Jurkat, Clone E6-1 (cell line): ENCODE results near the gene ZFAND2B.

Experiments used
- DNase-seq: peaks from one replicate; pipeline ENCODE4 v3.0.0-alpha.2; 2011; ENCODE audit warnings: low read depth, low spot score
- H3K4me3 ChIP-seq: 2 replicates; pipeline ENCODE4 v1.5.1; 2011; ENCODE audit warnings: mild to moderate bottlenecking, low read length, control low read depth, moderate library complexity

ZFAND2B gene

DNA sequence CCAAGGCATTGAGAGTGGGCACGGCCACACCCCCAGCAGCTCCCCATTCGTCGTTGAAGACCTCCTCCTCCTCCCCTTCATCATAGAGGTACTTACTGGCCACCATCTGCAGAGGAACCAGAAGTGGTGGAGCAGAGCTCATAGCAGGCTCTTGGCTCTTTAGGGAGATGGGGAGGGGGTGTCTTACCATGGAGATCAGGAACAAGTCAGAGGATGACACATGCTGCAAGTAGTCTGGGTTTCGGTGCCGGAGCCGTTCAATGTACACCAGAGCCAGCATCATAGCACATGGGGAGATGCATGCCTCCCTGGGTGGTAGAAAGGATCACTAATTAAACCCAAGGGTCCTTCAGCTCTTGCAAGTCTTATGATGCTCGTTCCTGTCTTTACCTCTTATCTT lies 31.8 kb upstream of the ZFAND2B start:
- H3K4me3 ChIP-seq = no peak overlapping the region
- no peak for DNase-seq

DNA sequence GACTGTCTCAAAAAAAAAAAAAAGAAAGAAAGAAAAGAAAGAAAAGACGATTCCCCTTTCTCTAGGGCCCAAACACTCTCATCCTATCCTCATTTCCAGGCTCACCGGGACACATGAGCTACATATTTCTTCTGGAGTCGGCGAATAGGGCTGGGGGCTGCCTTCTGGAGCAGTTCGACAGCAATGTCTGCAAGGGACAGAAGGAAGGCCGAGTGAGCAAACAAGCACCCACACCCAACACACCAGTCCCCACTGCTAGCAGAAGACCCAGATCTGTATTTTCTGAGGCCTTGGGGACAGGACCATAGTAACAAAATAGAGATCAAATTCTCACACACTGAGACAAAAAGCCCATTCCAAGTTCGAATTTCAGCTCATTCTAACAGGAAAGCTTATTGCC lies 31.1 kb upstream of the ZFAND2B start:
- H3K4me3 ChIP-seq = no peak overlapping the region; the same call in 1 of the 2 replicates
- no peak for DNase-seq

- H3K4me3 ChIP-seq = peak overlapping the region; percentile 90
- DNase-seq = no peak
Measured at GRCh38 chr2:219175928-219176817, 30.4 kb upstream of the ZFAND2B start.

- peak; percentile 75 for DNase-seq
- peak within 1 kb of the TSS; percentile 90 for H3K4me3 ChIP-seq
Measured at GRCh38 chr2:219176818-219177551, 29.6 kb upstream of the ZFAND2B start, which contains the start of gene CNPPD1. CNPPD1 (minus strand) TSS chr2:219176925; CDS start chr2:219176828, 97 bp downstream.

GRCh38 chr2:219177552-219178376 lies 28.8 kb upstream of the ZFAND2B start, which contains the start of gene RETREG2:
RETREG2 (plus strand) TSS chr2:219178275; CDS start chr2:219178353, 78 bp downstream.
- DNase-seq = peak; percentile 84
- peak within 1 kb of the TSS; percentile 90 for H3K4me3 ChIP-seq

DNA sequence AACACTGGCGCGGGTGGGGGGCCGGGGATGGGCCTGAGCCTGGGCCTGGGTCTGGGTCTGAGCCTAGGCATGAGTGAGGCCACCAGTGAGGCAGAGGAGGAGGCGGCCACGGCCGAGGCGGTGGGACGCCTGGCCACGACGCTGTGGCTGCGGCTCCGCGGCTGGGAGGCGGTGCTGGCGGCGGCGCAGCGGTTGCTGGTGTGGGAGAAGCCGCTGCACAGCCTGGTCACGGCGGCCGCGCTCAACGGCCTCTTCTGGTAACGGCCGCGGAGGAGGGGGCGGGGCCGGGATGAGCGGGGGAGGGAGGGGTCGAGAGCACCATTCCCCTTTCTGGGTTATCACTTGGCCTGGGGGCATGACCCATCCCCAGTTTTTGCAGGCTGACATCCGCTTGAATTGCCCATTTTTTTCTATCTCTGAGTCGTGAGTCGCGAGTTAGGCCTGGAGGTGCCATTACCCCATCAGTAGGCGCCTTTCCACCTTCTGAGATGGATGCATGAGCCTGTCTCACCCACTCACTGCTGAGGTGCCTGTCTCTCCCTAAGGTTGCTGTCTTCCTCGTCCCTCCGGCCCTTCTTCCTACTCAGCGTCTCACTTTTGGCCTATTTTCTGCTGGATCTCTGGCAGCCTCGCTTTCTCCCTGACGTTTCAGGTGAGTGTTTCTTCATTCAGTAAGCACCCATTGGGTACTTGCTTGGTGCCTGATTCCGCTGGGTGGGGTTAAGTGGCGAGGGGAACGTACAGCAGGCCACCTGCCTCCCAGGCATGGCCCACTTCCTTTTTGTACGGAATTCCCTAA lies 28.0 kb upstream of the ZFAND2B start:
- no peak for DNase-seq
- peak overlapping the region; percentile 90 for H3K4me3 ChIP-seq

DNA sequence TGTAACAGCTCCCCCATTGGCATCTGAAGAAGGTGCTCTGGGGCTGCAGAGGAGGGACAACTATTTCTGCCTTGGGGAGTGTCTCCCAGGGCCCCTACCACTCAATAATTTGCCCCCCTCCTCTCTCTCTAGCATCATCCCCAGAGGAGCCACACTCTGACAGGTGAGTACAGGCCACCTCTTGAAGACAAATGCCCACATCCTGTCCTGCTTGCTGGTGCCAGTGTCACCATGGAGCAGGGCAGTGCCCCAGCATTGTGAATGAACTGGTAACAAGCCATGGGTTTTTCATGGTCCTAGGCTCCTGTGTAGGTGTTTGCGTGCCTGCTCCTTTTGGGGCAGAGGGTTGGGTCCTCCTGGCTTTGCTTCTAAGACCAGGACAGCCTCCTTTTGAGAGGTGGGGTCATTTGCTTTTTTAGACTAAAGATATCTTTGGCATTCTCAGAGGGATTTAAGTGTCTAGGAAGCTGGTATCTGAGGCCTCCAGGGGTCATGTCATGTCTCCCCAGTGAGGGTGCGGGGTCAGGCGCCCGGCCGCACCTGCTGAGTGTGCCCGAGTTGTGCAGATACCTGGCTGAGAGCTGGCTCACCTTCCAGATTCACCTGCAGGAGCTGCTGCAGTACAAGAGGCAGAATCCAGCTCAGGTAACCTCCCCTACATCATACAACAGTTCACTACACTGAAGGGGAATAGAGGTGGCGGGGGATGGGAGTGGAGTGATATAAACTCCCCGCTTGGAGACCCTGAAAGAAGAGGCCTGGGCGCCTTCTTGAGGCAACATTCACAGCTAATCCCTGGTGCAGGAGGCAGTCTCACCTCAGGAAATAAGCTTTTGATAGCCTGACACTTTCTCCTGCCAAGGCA lies 26.7 kb upstream of the ZFAND2B start:
- no peak for DNase-seq

DNA sequence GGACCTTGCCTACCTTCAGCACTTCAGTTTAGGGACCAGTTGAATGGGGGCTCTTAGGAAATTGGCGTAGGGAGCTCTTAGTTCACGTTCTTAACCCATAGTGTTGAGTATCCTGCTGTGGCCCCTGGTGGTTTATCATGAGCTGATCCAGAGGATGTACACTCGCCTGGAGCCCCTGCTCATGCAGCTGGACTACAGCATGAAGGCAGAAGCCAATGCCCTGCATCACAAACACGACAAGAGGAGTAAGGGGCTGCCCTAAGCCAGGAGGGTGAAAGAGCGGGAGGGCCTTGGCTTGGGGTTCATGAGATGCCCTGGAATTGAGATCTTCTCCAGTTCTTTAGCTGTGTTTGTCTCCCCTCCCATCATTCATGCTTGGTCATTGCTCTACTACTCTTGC lies 25.6 kb upstream of the ZFAND2B start:
- DNase-seq = no peak
- no peak overlapping the region for H3K4me3 ChIP-seq

More for the DNA sequence above, 26.7 kb upstream of the ZFAND2B start:
- H3K4me3 ChIP-seq = no peak overlapping the region

DNA sequence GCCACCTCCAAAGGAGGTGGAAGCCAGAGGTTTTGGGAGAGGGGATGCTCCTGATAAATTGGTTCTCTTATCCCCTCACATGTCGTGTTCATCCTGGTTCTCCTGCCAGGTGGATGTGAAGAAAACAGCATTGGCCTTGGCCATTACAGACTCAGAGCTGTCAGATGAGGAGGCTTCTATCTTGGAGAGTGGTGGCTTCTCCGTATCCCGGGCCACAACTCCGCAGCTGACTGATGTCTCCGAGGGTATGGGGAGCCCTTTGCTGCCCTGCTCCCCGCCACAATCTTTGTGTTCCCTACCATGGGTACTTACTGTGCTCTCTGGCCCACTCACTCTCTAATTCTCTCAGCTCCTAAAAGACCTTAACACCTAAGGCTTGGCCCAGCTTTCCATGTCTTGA lies 25.1 kb upstream of the ZFAND2B start:
- no peak for DNase-seq
- no peak overlapping the region for H3K4me3 ChIP-seq

GRCh38 chr2:219182331-219183150 lies 24.0 kb upstream of the ZFAND2B start:
- no peak for DNase-seq

DNA sequence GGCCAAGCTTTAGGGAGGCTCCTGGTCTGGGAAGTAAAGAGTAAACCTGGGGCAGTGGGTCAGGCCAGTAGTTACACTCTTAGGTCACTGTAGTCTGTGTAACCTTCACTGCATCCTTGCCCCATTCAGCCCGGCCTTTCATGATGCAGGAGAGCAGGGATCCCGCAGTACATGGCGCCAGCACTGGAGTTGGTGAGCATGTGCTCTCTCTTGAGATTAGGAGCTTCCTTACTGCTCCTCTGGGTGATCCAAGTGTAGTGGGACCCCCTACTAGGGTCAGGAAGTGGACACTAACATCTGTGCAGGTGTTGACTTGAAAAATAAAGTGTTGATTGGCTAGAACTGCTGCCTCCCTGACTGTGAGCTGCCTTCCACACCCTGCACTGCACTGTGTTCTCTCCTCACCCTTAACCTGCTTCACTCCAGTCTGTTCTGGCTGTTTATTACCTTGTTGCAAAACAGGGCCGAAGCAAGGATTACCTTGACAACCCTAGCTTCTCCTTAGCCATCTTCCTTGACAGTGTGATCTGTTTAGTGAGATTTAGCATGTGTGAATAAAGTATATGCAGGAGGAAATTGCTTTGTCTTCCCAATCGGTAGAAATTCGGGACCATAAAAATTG lies 23.3 kb upstream of the ZFAND2B start:
- no peak for DNase-seq
- no peak overlapping the region for H3K4me3 ChIP-seq

More at GRCh38 chr2:219182331-219183150, 24.0 kb upstream of the ZFAND2B start:
- no peak overlapping the region for H3K4me3 ChIP-seq

GRCh38 chr2:219184121-219184520 lies 22.5 kb upstream of the ZFAND2B start:
- DNase-seq = no peak
- no peak overlapping the region for H3K4me3 ChIP-seq

GRCh38 chr2:219186754-219187456 lies 19.7 kb upstream of the ZFAND2B start:
- no peak overlapping the region for H3K4me3 ChIP-seq
- no peak for DNase-seq

GRCh38 chr2:219197388-219197787 lies 9.2 kb upstream of the ZFAND2B start:
- DNase-seq = no peak
- H3K4me3 ChIP-seq = no peak overlapping the region

- no peak for DNase-seq
- H3K4me3 ChIP-seq = no peak overlapping the region
Measured at GRCh38 chr2:219198974-219199373, 7.6 kb upstream of the ZFAND2B start.
